DND-41 (cell line): ENCODE results near the gene CST6.

Experiments used
- ATAC-seq: fragments of 200-7000 bp; cut with Tn5 transposase; 3 replicates; pipeline ENCODE4 v1.9.1; 2021; ENCODE audit warnings: low read depth; ENCODE audit not compliant: insufficient read depth
- DNase-seq: peaks from one replicate; pipeline ENCODE4 v3.0.0-alpha.2; 2020
- H2AFZ ChIP-seq: 2 replicates; pipeline ENCODE4 v1.6.0; 2012; ENCODE audit warnings: low read depth, low read length
- H3K27ac ChIP-seq: 2 replicates; pipeline ENCODE4 v1.5.1; 2012; ENCODE audit warnings: low read length, inconsistent platforms
- H3K27me3 ChIP-seq: fragments of 200-600 bp; sonication (generic); 2 replicates; pipeline ENCODE4 v1.6.0; 2012; ENCODE audit warnings: low read length, mild to moderate bottlenecking, inconsistent platforms; ENCODE audit not compliant: insufficient read depth, poor library complexity
- H3K36me3 ChIP-seq: 2 replicates; pipeline ENCODE4 v1.5.1; 2012; ENCODE audit warnings: low read length, inconsistent platforms; ENCODE audit not compliant: insufficient read depth
- H3K4me1 ChIP-seq: 2 replicates; pipeline ENCODE4 v1.5.1; 2012; ENCODE audit warnings: mild to moderate bottlenecking, low read length; ENCODE audit not compliant: insufficient read depth
- H3K4me2 ChIP-seq: 2 replicates; pipeline ENCODE4 v1.6.0; 2012; ENCODE audit warnings: mild to moderate bottlenecking, moderate library complexity, low read length, inconsistent platforms; ENCODE audit not compliant: insufficient read depth
- H3K4me3 ChIP-seq, 2 experiments: fragments of 200-600 bp in 1 of 2; shearing (Covaris generic) in 1 of 2; 2 replicates each; pipeline ENCODE4 v1.5.1; 2012 to 2016; ENCODE audit warnings: inconsistent platforms in 2 of 2, low read length in 2 of 2, mild to moderate bottlenecking in 2 of 2, low read depth in 1 of 2, moderate library complexity in 1 of 2
- H3K79me2 ChIP-seq: 2 replicates; pipeline ENCODE4 v1.6.0; 2012; ENCODE audit warnings: low read length, inconsistent platforms; ENCODE audit not compliant: insufficient read depth
- H3K9ac ChIP-seq: 2 replicates; pipeline ENCODE4 v1.6.0; 2012; ENCODE audit warnings: low read depth, mild to moderate bottlenecking, inconsistent platforms, low read length, moderate library complexity
- H3K9me3 ChIP-seq: 2 replicates; pipeline ENCODE4 v1.5.1; 2012; ENCODE audit warnings: low read length, moderate library complexity, mild to moderate bottlenecking, inconsistent platforms; ENCODE audit not compliant: insufficient read depth, severe bottlenecking
- H4K20me1 ChIP-seq: 2 replicates; pipeline ENCODE4 v1.6.0; 2012; ENCODE audit warnings: low read length; ENCODE audit not compliant: insufficient read depth
- CTCF ChIP-seq: IDR thresholded peaks from 2 replicates; pipeline ENCODE4 v1.5.1; 2012; ENCODE audit warnings: borderline replicate concordance, low read length, moderate library complexity, mild to moderate bottlenecking; ENCODE audit not compliant: poor library complexity, severe bottlenecking; ENCODE audit errors: extremely low read depth
- EZH2 ChIP-seq: IDR thresholded peaks from 3 replicates; pipeline ENCODE4 v1.6.1; 2012; ENCODE audit warnings: borderline replicate concordance, low read depth, mild to moderate bottlenecking, moderate library complexity, low read length, inconsistent platforms; ENCODE audit not compliant: severe bottlenecking

The CST6 gene

GRCh38 chr11:65982824-65983588 is 28.8 kb upstream of the CST6 start:
- Histone ChIP-seq H3K4me2 (no peak overlapping the region), H2AFZ (no peak overlapping the region), H3K36me3 (peaks cover 15% of the 10 kb centered on the region), H4K20me1 (0 out of 2 replicates have a peak, but pooled peaks cover 2% of the 10 kb centered on the region), H3K9ac (no peak overlapping the region), H3K4me1 (no peaks in the 10 kb centered on the region), H3K9me3 (no peaks in the 10 kb centered on the region), H3K27me3 (no peaks in the 10 kb centered on the region), H3K79me2 (no peaks in the 10 kb centered on the region), H3K27ac (no peak overlapping the region), H3K4me3 (no peak overlapping the region)
- TF ChIP-seq EZH2 (no peak), CTCF (no peak)
- DNase-seq = no peak
- ATAC-seq = no peak; the same call in 2 of the 3 replicates

GRCh38 chr11:65983589-65983987 is 28.2 kb upstream of the CST6 start:
- Histone ChIP-seq H2AFZ (no peak overlapping the region), H4K20me1 (no peaks in the 10 kb centered on the region), H3K4me1 (no peaks in the 10 kb centered on the region), H3K9ac (no peak overlapping the region), H3K36me3 (peaks cover 9% of the 10 kb centered on the region), H3K27me3 (no peaks in the 10 kb centered on the region), H3K4me2 (no peak overlapping the region), H3K9me3 (no peaks in the 10 kb centered on the region), H3K4me3 (no peak overlapping the region), H3K79me2 (no peaks in the 10 kb centered on the region), H3K27ac (no peak overlapping the region)
- no peak for TF ChIP-seq EZH2
- TF ChIP-seq CTCF = no peak
- ATAC-seq (no peak), DNase-seq (no peak)

- DNase-seq (no peak), ATAC-seq (no peak)
- no peak overlapping the region for H3K4me2 ChIP-seq
- H3K9me3 ChIP-seq = no peaks in the 10 kb centered on the region
- no peaks in the 10 kb centered on the region for H3K27me3 ChIP-seq
- no peak overlapping the region for H3K4me3 ChIP-seq
- H3K79me2 ChIP-seq = no peaks in the 10 kb centered on the region
- no peak overlapping the region for H2AFZ ChIP-seq
- no peak overlapping the region for H3K27ac ChIP-seq
- no peak for TF ChIP-seq EZH2
- no peak for TF ChIP-seq CTCF
- H3K4me1 ChIP-seq = peaks cover 3% of the 10 kb centered on the region
- H3K36me3 ChIP-seq = peaks cover 2% of the 10 kb centered on the region; the same call in 1 of the 2 replicates
- no peak overlapping the region for H3K9ac ChIP-seq
- H4K20me1 ChIP-seq = no peaks in the 10 kb centered on the region
Observed at GRCh38 chr11:65987336-65987735, 24.5 kb upstream of the CST6 start.
